Erythroblast (primary cell): Measurements from ENCODE around the gene CREM.

ENCODE experiments used
- GATA1 ChIP-seq: IDR thresholded peaks from 2 replicates; pipeline ENCODE4 v1.6.1; 2011; ENCODE audit warnings: low read depth, mild to moderate bottlenecking, control low read depth, low read length, moderate library complexity
- POLR2A ChIP-seq: IDR thresholded peaks from 2 replicates; pipeline ENCODE4 v1.6.1; 2011; ENCODE audit warnings: mild to moderate bottlenecking, low read length

- TF ChIP-seq POLR2A = no peak
- TF ChIP-seq GATA1 = no peak
Measured at GRCh38 chr10:35172574-35172973, 45.9 kb downstream of the CREM start.
